ENCODE results near the gene CAPZA2.

The CAPZA2 gene

DNA sequence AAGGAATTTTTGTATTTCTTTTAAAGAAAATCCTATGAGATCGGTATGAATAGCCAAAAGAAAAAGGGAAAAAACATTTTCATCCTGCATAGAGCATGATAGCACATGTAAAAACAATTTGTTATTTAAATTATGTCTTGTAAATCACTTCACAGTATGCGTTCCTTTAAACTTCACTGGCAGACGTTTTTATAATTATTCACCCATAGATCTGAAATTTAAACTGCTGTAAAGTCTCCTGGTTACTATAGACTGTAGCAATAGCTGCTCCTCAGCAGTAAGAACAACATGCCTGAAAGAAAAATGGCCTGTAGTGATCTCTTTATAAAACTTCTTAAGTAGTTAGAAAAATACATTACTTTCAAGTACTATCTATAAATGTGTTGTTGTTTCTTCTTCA is 26.5 kb downstream of the CAPZA2 start:
- intact Hi-C loops (cut with DNase I; ENCODE audit: low total_unique reads) = no loop called here

DNA sequence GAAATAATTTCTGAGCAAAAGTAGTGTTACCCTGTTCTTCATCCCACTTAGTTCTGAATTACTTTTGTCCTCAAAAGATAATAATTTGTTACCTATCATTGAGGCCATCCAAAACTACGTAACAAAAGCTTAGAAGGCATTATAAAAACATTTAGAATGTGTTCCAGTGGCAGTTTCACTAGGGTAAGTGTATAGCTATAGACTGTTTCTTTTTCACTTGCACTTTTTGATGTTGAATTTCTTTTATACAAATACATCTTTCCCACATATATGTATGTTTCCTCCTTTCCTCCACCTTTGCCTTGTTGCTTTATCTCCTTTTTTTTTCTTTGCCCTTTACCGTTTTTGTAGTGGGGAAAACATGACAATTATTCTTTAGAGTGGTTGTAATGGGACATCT is 33.5 kb downstream of the CAPZA2 start:
- Histone ChIP-seq H3K4me1 (no peaks in the 10 kb centered on the region), H3K27ac (no peak overlapping the region), H3K4me3 (no peak overlapping the region), H3K9me3 (no peaks in the 10 kb centered on the region), H3K36me3 (peaks cover 13 to 29% (median 28%) of the 10 kb centered on the region in 3 donors), H3K27me3 (no peaks in the 10 kb centered on the region)
- TF ChIP-seq, protein P1, sequence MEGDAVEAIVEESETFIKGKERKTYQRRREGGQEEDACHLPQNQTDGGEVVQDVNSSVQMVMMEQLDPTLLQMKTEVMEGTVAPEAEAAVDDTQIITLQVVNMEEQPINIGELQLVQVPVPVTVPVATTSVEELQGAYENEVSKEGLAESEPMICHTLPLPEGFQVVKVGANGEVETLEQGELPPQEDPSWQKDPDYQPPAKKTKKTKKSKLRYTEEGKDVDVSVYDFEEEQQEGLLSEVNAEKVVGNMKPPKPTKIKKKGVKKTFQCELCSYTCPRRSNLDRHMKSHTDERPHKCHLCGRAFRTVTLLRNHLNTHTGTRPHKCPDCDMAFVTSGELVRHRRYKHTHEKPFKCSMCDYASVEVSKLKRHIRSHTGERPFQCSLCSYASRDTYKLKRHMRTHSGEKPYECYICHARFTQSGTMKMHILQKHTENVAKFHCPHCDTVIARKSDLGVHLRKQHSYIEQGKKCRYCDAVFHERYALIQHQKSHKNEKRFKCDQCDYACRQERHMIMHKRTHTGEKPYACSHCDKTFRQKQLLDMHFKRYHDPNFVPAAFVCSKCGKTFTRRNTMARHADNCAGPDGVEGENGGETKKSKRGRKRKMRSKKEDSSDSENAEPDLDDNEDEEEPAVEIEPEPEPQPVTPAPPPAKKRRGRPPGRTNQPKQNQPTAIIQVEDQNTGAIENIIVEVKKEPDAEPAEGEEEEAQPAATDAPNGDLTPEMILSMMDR (IDR thresholded peaks at IDR 0.05) = no peak
- intact Hi-C loops (cut with DNase I; ENCODE audit: low total_unique reads) = no loop called here
- no peak for DNase-seq

More for the DNA sequence above, 26.5 kb downstream of the CAPZA2 start:
- Histone ChIP-seq H3K27me3 (no peaks in the 10 kb centered on the region), H3K4me3 (no peak overlapping the region), H3K27ac (no peak overlapping the region), H3K4me1 (peaks cover 0 to 26% (median 0%) of the 10 kb centered on the region in 4 donors), H3K9me3 (no peaks in the 10 kb centered on the region), H3K36me3 (peaks cover 18 to 31% (median 28%) of the 10 kb centered on the region in 3 donors)
- DNase-seq = no peak
- TF ChIP-seq, protein P1 (IDR thresholded peaks at IDR 0.05) = no peak

DNA sequence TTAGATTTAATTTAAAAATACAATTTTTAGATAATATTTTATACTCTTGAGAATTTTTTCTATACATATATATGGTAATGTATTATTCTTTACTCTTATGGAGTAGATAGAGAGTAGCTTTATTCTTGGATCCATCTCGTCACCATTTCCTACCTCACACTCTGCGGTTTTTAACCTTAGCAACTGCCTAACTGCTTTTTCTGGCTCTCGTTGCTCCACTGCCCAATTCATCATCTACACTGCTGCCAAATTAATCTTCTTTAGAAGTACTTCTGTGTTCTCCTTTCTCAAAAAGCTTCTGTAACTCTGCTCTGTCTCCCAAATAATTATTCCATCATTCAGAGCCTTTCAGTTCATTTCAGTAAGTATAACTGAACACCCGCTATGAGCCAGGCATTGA is 35.3 kb downstream of the CAPZA2 start:
- Histone ChIP-seq H3K27me3 (no peaks in the 10 kb centered on the region), H3K9me3 (peaks cover 0 to 3% (median 0%) of the 10 kb centered on the region in 3 donors), H3K4me3 (no peak overlapping the region), H3K36me3 (peaks cover 14 to 29% (median 28%) of the 10 kb centered on the region in 3 donors), H3K4me1 (no peaks in the 10 kb centered on the region), H3K27ac (no peak overlapping the region)
- intact Hi-C loops (cut with DNase I; ENCODE audit: low total_unique reads) = no loop called here
- TF ChIP-seq, protein P1 (IDR thresholded peaks at IDR 0.05) = no peak
- DNase-seq = no peak

DNA sequence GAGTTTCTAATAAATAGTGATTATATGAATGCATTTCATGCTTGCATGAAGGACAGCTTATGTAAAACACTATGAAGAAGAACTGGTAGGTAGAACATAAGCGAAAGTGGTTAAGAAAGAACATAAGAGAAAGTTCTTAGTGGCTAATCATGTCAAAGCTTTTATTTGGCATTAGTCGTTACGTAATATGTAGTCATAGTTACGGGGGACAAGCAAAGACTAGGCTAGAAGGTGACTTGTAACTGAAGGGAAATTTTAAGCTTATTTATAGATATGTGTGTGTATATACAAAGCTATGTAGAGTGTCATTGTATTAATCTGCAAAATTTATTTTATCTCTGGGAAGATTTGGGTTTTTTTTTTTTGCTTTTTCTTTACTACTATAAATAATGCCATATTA is 36.9 kb downstream of the CAPZA2 start:
- Histone ChIP-seq H3K36me3 (peaks cover 13 to 20% (median 15%) of the 10 kb centered on the region in 3 donors), H3K27ac (no peak overlapping the region), H3K27me3 (no peaks in the 10 kb centered on the region), H3K4me1 (no peaks in the 10 kb centered on the region), H3K9me3 (peaks cover 0 to 3% (median 0%) of the 10 kb centered on the region in 3 donors), H3K4me3 (no peak overlapping the region)
- intact Hi-C loops (cut with DNase I; ENCODE audit: low total_unique reads) = no loop called here
- no peak for DNase-seq
- TF ChIP-seq, protein P1 (IDR thresholded peaks at IDR 0.05) = no peak

DNA sequence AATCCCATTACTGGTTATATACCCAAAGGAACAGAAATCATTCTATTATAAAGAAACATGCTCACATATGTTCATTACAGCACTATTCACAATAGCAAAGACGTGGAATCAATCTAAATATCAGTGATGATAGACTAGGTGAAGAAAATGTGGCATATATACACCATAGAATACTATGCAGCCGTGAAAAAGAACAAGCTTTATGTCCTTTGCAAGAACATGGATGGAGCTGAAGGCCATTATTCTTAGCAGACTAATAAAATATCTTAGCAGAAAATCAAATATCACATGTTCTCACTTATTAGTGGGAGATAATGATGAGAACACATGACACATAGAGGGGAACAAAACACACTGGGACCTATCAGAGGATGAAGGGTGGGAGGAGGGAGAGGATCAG is 38.8 kb downstream of the CAPZA2 start:
- no peak for DNase-seq
- TF ChIP-seq, protein P1 (IDR thresholded peaks at IDR 0.05) = no peak
- Histone ChIP-seq H3K36me3 (peaks cover 17 to 33% (median 17%) of the 10 kb centered on the region in 3 donors), H3K27ac (no peak overlapping the region), H3K4me1 (no peaks in the 10 kb centered on the region), H3K27me3 (no peaks in the 10 kb centered on the region), H3K4me3 (no peak overlapping the region), H3K9me3 (peaks cover 0 to 3% (median 0%) of the 10 kb centered on the region in 3 donors)
- intact Hi-C loops (cut with DNase I; ENCODE audit: low total_unique reads) = no loop called here

DNA sequence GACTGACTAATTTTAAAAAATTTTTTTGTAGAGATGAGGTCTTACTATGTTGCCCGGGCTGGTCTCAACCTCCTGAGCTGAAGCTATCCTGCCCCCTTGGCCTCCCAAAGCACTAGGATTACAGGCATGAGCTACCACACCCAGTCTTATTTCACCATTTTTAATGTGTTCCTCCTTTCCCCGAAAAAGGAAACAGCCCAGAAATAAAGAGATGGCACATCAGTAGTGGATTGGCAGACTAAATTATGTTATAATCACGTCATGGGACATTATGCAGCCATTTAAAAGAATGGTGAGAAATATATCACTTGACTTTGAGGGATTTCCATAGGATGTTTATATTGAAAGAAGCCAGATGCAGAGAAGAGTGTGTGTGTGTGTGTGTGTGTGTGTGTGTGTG is 40.5 kb downstream of the CAPZA2 start:
- Histone ChIP-seq H3K36me3 (peaks cover 23 to 46% (median 34%) of the 10 kb centered on the region in 3 donors), H3K27ac (no peak overlapping the region), H3K4me1 (no peaks in the 10 kb centered on the region), H3K27me3 (no peaks in the 10 kb centered on the region), H3K9me3 (peaks cover 0 to 3% (median 0%) of the 10 kb centered on the region in 3 donors), H3K4me3 (no peak overlapping the region)
- DNase-seq = no peak
- TF ChIP-seq, protein P1 (IDR thresholded peaks at IDR 0.05) = no peak
- intact Hi-C loops (cut with DNase I; ENCODE audit: low total_unique reads) = no loop called here
